ENCODE data around the gene SCP2D1. TPM values are rescaled to one million over a fixed set of nuclear protein-coding genes. Genes with fewer than 3 reads are reported as not detected.

SCP2D1 gene
- total RNA-seq, 4 donors from 2014 or later: not detected

GRCh38 chr20:18788021-18788420 lies 25.6 kb upstream of the SCP2D1 start:
- no peaks in the 10 kb centered on the region for H3K4me1 ChIP-seq
- DNase-seq: no peak
- peaks cover 0 to 6% (median 0%) of the 10 kb centered on the region in 4 donors for H3K27me3 ChIP-seq
- intact Hi-C loops (cut with DNase I): no loop called here
- TF ChIP-seq POLR2A (IDR thresholded peaks at IDR 0.05): no peak
- TF ChIP-seq, protein P1, sequence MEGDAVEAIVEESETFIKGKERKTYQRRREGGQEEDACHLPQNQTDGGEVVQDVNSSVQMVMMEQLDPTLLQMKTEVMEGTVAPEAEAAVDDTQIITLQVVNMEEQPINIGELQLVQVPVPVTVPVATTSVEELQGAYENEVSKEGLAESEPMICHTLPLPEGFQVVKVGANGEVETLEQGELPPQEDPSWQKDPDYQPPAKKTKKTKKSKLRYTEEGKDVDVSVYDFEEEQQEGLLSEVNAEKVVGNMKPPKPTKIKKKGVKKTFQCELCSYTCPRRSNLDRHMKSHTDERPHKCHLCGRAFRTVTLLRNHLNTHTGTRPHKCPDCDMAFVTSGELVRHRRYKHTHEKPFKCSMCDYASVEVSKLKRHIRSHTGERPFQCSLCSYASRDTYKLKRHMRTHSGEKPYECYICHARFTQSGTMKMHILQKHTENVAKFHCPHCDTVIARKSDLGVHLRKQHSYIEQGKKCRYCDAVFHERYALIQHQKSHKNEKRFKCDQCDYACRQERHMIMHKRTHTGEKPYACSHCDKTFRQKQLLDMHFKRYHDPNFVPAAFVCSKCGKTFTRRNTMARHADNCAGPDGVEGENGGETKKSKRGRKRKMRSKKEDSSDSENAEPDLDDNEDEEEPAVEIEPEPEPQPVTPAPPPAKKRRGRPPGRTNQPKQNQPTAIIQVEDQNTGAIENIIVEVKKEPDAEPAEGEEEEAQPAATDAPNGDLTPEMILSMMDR (IDR thresholded peaks at IDR 0.05): no peak
- H3K27ac ChIP-seq: no peak overlapping the region
- H3K4me3 ChIP-seq: no peak overlapping the region
- H3K36me3 ChIP-seq: no peaks in the 10 kb centered on the region
- H3K9me3 ChIP-seq: no peaks in the 10 kb centered on the region

GRCh38 chr20:18790787-18791186 lies 22.8 kb upstream of the SCP2D1 start:
- DNase-seq: no peak
- WGBS, 2 donors: 61 to 63% methylated on average over 3 of the region's 3 CpGs
- peaks cover 4 to 17% (median 5%) of the 10 kb centered on the region in 3 donors for H3K4me1 ChIP-seq
- H3K27me3 ChIP-seq: peaks cover 0 to 6% (median 0%) of the 10 kb centered on the region in 4 donors
- H3K9me3 ChIP-seq: no peaks in the 10 kb centered on the region
- H3K27ac ChIP-seq: no peak overlapping the region
- no peaks in the 10 kb centered on the region for H3K36me3 ChIP-seq
- intact Hi-C loops (cut with DNase I): no loop called here
- no peak for TF ChIP-seq POLR2A (IDR thresholded peaks at IDR 0.05)
- TF ChIP-seq, protein P1 (IDR thresholded peaks at IDR 0.05): no peak
- no peak overlapping the region for H3K4me3 ChIP-seq

- 7 to 11% methylated on average over 18 to 26 of the region's 29 CpGs for WGBS, 2 donors
- Histone ChIP-seq H3K36me3 (no peaks in the 10 kb centered on the region), H3K9me3 (peaks cover 0 to 4% (median 0%) of the 10 kb centered on the region in 3 donors), H3K27me3 (peaks cover 0 to 6% (median 0%) of the 10 kb centered on the region in 4 donors), H3K4me1 (peaks cover 4 to 17% (median 5%) of the 10 kb centered on the region in 3 donors), H3K4me3 (peak overlapping the region; percentile 55 to 81 (median 72)), H3K27ac (peak overlapping the region; percentile 89 to 96 (median 92))
- peak; percentile 39 for DNase-seq
- intact Hi-C loops (cut with DNase I): no loop called here
- TF ChIP-seq, protein P1 (IDR thresholded peaks at IDR 0.05): peak in 3 of 6 experiments; percentile 12 to 20 (median 16)
- peak in 2 of 4 donors; percentile 53 to 80 for TF ChIP-seq POLR2A (IDR thresholded peaks at IDR 0.05)
Observed at GRCh38 chr20:18793625-18794427, 19.8 kb upstream of the SCP2D1 start.

GRCh38 chr20:18794428-18794787 lies 19.2 kb upstream of the SCP2D1 start:
- peak overlapping the region; percentile 55 to 81 (median 72) for H3K4me3 ChIP-seq
- TF ChIP-seq POLR2A (IDR thresholded peaks at IDR 0.05): no peak
- TF ChIP-seq, protein P1 (IDR thresholded peaks at IDR 0.05): no peak
- peaks cover 4 to 17% (median 5%) of the 10 kb centered on the region in 3 donors for H3K4me1 ChIP-seq
- H3K36me3 ChIP-seq: no peaks in the 10 kb centered on the region
- intact Hi-C loops (cut with DNase I): no loop called here
- DNase-seq: no peak
- peaks cover 0 to 4% (median 0%) of the 10 kb centered on the region in 3 donors for H3K9me3 ChIP-seq
- WGBS, 2 donors: 57 to 63% methylated on average over 3 of the region's 3 CpGs
- H3K27ac ChIP-seq: peak overlapping the region; percentile 89 to 96 (median 92)
- peaks cover 0 to 5% (median 0%) of the 10 kb centered on the region in 4 donors for H3K27me3 ChIP-seq

- Histone ChIP-seq H3K36me3 (no peaks in the 10 kb centered on the region), H3K4me1 (peaks cover 4 to 17% (median 5%) of the 10 kb centered on the region in 3 donors), H3K4me3 (no peak overlapping the region), H3K27me3 (no peaks in the 10 kb centered on the region), H3K9me3 (peaks cover 0 to 4% (median 0%) of the 10 kb centered on the region in 3 donors), H3K27ac (no peak overlapping the region)
- 88 to 94% methylated on average over 4 of the region's 4 CpGs for WGBS, 2 donors
- DNase-seq: no peak
- TF ChIP-seq, protein P1 (IDR thresholded peaks at IDR 0.05): no peak
- TF ChIP-seq POLR2A (IDR thresholded peaks at IDR 0.05): no peak
- intact Hi-C loops (cut with DNase I): no loop called here
Observed at GRCh38 chr20:18795366-18795765, 18.2 kb upstream of the SCP2D1 start.
